ENCODE data around the gene ELMO1.

DNA sequence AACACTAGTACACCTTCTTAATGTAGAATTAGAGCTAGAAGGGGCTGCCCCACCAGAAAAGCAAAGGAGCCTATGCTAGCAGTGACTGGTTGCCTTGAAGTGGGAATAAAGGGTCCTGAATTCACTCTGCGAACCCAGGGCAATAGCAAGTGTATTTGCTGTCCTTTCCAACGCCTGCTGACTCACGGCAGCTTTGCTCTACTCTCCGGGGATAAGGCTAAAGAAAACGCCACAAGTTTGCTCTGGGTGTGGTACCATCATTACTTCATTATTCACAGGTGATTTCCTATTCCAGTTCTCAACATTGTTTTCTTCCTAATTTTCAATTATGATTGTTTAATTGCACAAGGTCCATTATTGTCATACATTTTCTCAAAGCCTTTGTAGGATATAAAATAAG is 503.8 kb downstream of the ELMO1 start:
- TF ChIP-seq, protein P1, sequence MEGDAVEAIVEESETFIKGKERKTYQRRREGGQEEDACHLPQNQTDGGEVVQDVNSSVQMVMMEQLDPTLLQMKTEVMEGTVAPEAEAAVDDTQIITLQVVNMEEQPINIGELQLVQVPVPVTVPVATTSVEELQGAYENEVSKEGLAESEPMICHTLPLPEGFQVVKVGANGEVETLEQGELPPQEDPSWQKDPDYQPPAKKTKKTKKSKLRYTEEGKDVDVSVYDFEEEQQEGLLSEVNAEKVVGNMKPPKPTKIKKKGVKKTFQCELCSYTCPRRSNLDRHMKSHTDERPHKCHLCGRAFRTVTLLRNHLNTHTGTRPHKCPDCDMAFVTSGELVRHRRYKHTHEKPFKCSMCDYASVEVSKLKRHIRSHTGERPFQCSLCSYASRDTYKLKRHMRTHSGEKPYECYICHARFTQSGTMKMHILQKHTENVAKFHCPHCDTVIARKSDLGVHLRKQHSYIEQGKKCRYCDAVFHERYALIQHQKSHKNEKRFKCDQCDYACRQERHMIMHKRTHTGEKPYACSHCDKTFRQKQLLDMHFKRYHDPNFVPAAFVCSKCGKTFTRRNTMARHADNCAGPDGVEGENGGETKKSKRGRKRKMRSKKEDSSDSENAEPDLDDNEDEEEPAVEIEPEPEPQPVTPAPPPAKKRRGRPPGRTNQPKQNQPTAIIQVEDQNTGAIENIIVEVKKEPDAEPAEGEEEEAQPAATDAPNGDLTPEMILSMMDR (conservative IDR thresholded peaks at IDR 0.05; ENCODE audit: low read depth, low read length), result no peak
- TF ChIP-seq EZH2phosphoT487 (IDR thresholded peaks at IDR 0.05; ENCODE audit: borderline replicate concordance, low read length), result no peak
